Endothelial cell of umbilical vein (primary cell): ENCODE measurements around the gene FAM185A. TPM values are rescaled to one million over a fixed set of nuclear protein-coding genes. Genes with fewer than 3 reads are reported as not detected.

Experiments
- BruUV-seq: library from RNA; stranded (reverse); fragments of 400-500 nt; replicated peaks from 2 replicates; lab custom pipeline; 2021; lab: Mats Ljungman, UMichigan
- CTCF ChIA-PET: fragments of 300-600, 350-600 bp; sonication (Branson Sonifier 250); formaldehyde crosslinking; loops from one replicate; lab custom pipeline; 2021; ENCODE audit warnings: antibody characterized with exemption, inconsistent platforms; lab: Charles Lee
- POLR2A ChIA-PET: fragments of 300-600, 350-600 bp; sonication (Branson Sonifier 250); formaldehyde crosslinking; loops from one replicate; lab custom pipeline; 2021; ENCODE audit warnings: antibody characterized with exemption, inconsistent platforms; lab: Charles Lee
- DNase-seq: peaks from one replicate; pipeline ENCODE4 v3.0.0-alpha.2; 2011; ENCODE audit warnings: low read depth, low spot score
- FAIRE-seq: peaks from 2 replicates; lab custom pipeline; 2011; peaks lifted over from hg19 to GRCh38; lab: Jason Lieb, UNC
- H2AFZ ChIP-seq: 2 replicates; pipeline ENCODE4 v1.6.0; 2012; ENCODE audit warnings: low read depth, low read length, control low read depth, inconsistent platforms
- H3K27ac ChIP-seq: 2 replicates; pipeline ENCODE4 v1.5.1; 2011; ENCODE audit warnings: low read depth, mild to moderate bottlenecking, control low read depth, low read length, moderate library complexity; ENCODE audit not compliant: insufficient read depth
- H3K27me3 ChIP-seq, 2 experiments: 2 replicates each; pipeline versions ENCODE4 v1.6.0 to v1.6.1; 2011; ENCODE audit warnings: low read length in 2 of 2, mixed read lengths in 1 of 2; ENCODE audit not compliant: control insufficient read depth in 2 of 2, insufficient read depth in 2 of 2
- H3K36me3 ChIP-seq, 2 experiments: 2 replicates in 1 of 2; 3 replicates in 1 of 2; pipeline ENCODE4 v1.5.1; 2011; ENCODE audit warnings: low read length in 2 of 2, mild to moderate bottlenecking in 1 of 2, moderate library complexity in 1 of 2; ENCODE audit not compliant: control insufficient read depth in 2 of 2, insufficient read depth in 2 of 2; ENCODE audit errors: extremely low read depth in 1 of 2
- H3K4me1 ChIP-seq: 3 replicates; pipeline ENCODE4 v1.5.1; 2011; ENCODE audit warnings: mild to moderate bottlenecking, low read length; ENCODE audit not compliant: control insufficient read depth, insufficient read depth; ENCODE audit errors: extremely low read depth
- H3K4me2 ChIP-seq: 2 replicates; pipeline ENCODE4 v1.6.1; 2011; ENCODE audit warnings: low read length, control low read depth, mixed read lengths; ENCODE audit not compliant: insufficient read depth
- H3K4me3 ChIP-seq, 3 experiments: fragments of 200-600 bp in 1 of 3; sonication (generic), shearing (Covaris generic) in 1 of 3; replicated peaks in 1 of 3; 2 replicates each; pipeline ENCODE4 v1.5.1; 2011 to 2016; ENCODE audit warnings: control low read depth in 3 of 3, low read length in 3 of 3, mild to moderate bottlenecking in 2 of 3, inconsistent platforms in 1 of 3, low read depth in 1 of 3, moderate library complexity in 1 of 3; ENCODE audit not compliant: insufficient read depth in 1 of 3
- H3K79me2 ChIP-seq: 2 replicates; pipeline ENCODE4 v1.6.0; 2012; ENCODE audit warnings: low read length, inconsistent platforms; ENCODE audit not compliant: control insufficient read depth, insufficient read depth
- H3K9ac ChIP-seq: replicated peaks from 2 replicates; pipeline ENCODE3; 2011; ENCODE audit warnings: low read length, control low read depth; ENCODE audit not compliant: insufficient read depth; ENCODE audit errors: extremely low read depth
- H3K9me1 ChIP-seq: replicated peaks from 3 replicates; pipeline ENCODE4 v1.6.0; 2011; ENCODE audit warnings: mild to moderate bottlenecking, low read length; ENCODE audit not compliant: control insufficient read depth, insufficient read depth; ENCODE audit errors: extremely low read depth
- H3K9me3 ChIP-seq: replicated peaks from 2 replicates; pipeline ENCODE4 v1.5.1; 2012; ENCODE audit warnings: low read length, inconsistent platforms; ENCODE audit not compliant: control insufficient read depth, insufficient read depth
- H4K20me1 ChIP-seq: replicated peaks from 2 replicates; pipeline ENCODE3; 2011; ENCODE audit warnings: mild to moderate bottlenecking, low read length; ENCODE audit not compliant: control insufficient read depth, insufficient read depth; ENCODE audit errors: extremely low read depth
- JUN ChIP-seq: IDR thresholded peaks from 2 replicates; pipeline ENCODE4 v1.6.1; 2011; ENCODE audit warnings: borderline replicate concordance, low read depth; ENCODE audit not compliant: insufficient read length, insufficient read depth
- POLR2A ChIP-seq: IDR thresholded peaks from 2 replicates; pipeline ENCODE4 v1.6.1; 2012; ENCODE audit warnings: low read depth, mild to moderate bottlenecking, control low read depth, low read length
- POLR2AphosphoS5 ChIP-seq: IDR thresholded peaks from 2 replicates; pipeline ENCODE4 v1.6.1; 2012; ENCODE audit warnings: low read depth, mild to moderate bottlenecking, control low read depth, low read length, moderate library complexity; ENCODE audit not compliant: insufficient read depth
- dilution Hi-C: fragments of 300-500 bp; cut with MboI; formaldehyde crosslinking; loops from one replicate; pipeline ENCODE4 v1.15.0; 2019; ENCODE audit warnings: low sequenced_read_pairs; ENCODE audit not compliant: extremely low pct_ligation_motif_present
- intact Hi-C: fragments of 100-400 bp; cut with micrococcal nuclease; formaldehyde crosslinking; loops from one replicate; pipeline ENCODE4 v1.10.0; 2022
- polyA plus RNA-seq, 4 experiments: library from polyadenylated mRNA; depleted of rRNA in 3 of 4; stranded (reverse) in 3 of 4; unstranded in 1 of 4; fragments of >200 nt; gene quantifications; 2 replicates each; pipeline versions ENCODE4 v1.2.1 to v1.2.3, GENCODE V29; 2011 to 2012; ENCODE audit warnings: missing spikeins in 1 of 4
- total RNA-seq: library from RNA; stranded (reverse); gene quantifications from 2 replicates; pipeline ENCODE4 v1.2.3, GENCODE V29; 2021

Gene FAM185A
- total and polyA plus RNA-seq, 2 donors (not counting 3 experiments of a cell fraction or from before 2014, with no cell fraction given), result 5.4 to 7.6 TPM

- ChIA-PET POLR2A (no interaction called here), CTCF (interaction anchor here (0.6 to 1.0 kb wide), 2 partner anchors 9 kb away, joined by 3 to 4 read pairs; no protein-coding TSS in a partner anchor)
- peaks cover 2 to 3% of the 10 kb centered on the region in 2 experiments for H3K36me3 ChIP-seq
- no peaks in the 10 kb centered on the region for H3K79me2 ChIP-seq
- H3K4me3 ChIP-seq, result no peak overlapping the region
- no peaks in the 10 kb centered on the region for H3K27me3 ChIP-seq
- H3K9me1 ChIP-seq, result no peaks in the 10 kb centered on the region
- DNase-seq, result no peak
- H3K4me2 ChIP-seq, result no peak overlapping the region
- no peak for FAIRE-seq
- BruUV-seq, result no TSS peak
- H3K9ac ChIP-seq, result no peak overlapping the region
- H3K9me3 ChIP-seq, result no peaks in the 10 kb centered on the region
- H4K20me1 ChIP-seq, result no peaks in the 10 kb centered on the region
- TF ChIP-seq JUN (no peak), POLR2A (no peak)
- H2AFZ ChIP-seq, result no peak overlapping the region
- dilution Hi-C loops, result no loop called here
- H3K4me1 ChIP-seq, result no peaks in the 10 kb centered on the region
- intact Hi-C loops, result no loop called here
- H3K27ac ChIP-seq, result no peak overlapping the region
These were observed 79.5 kb downstream of the FAM185A start for GRCh38 chr7:102828286-102828685.

GRCh38 chr7:102829075-102829474, 80.3 kb downstream of the FAM185A start:
- Histone ChIP-seq H3K79me2 (no peaks in the 10 kb centered on the region), H3K36me3 (peaks cover 2 to 3% of the 10 kb centered on the region in 2 experiments), H3K9ac (no peak overlapping the region), H3K27ac (no peak overlapping the region), H3K27me3 (no peaks in the 10 kb centered on the region), H3K4me3 (no peak overlapping the region), H3K9me1 (no peaks in the 10 kb centered on the region), H2AFZ (no peak overlapping the region), H3K4me1 (no peaks in the 10 kb centered on the region), H3K4me2 (no peak overlapping the region), H4K20me1 (no peaks in the 10 kb centered on the region), H3K9me3 (no peaks in the 10 kb centered on the region)
- BruUV-seq, result no TSS peak
- no peak for FAIRE-seq
- CTCF ChIA-PET, result no interaction called here
- TF ChIP-seq POLR2AphosphoS5, result no peak
- dilution Hi-C loops, result no loop called here
- POLR2A ChIA-PET, result no interaction called here
- intact Hi-C loops, result no loop called here
- no peak for DNase-seq
